ENCODE results near the gene FOXN1.

DNA sequence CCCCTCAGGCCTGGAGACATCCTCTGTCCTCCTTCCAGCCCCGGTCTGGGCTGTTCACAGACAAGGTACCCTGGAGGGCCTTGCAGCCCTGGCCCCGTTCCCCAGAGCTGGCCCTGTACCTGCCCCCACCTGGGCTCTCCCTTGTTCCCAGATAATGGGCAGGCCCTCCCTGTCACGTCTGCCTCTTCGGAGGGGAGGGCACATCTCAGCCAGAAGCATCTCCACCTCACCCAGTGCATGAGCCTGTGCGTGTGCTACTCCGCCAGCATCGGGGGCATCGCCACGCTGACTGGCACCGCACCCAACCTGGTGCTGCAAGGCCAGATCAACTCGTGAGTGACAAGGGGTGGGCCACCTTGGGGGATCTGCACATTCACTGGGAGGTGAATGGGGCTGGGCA, 14.9 kb upstream of the FOXN1 start:
- TF ChIP-seq SUZ12 (IDR thresholded peaks at IDR 0.05; ENCODE audit: extremely low read depth, insufficient read depth, insufficient read length) (no peak), ZNF274 (IDR thresholded peaks at IDR 0.05; ENCODE audit: low read depth, low read length) (no peak)

Measured in NT2/D1 (cell line).